GM12878 (cell line): Measurements from ENCODE around the gene SLC17A2.

Experiments used
- BCL3 ChIP-seq: IDR thresholded peaks from 2 replicates; pipeline ENCODE4 v1.6.1; 2011; ENCODE audit warnings: borderline replicate concordance, low read depth, mild to moderate bottlenecking, moderate library complexity, low read length; ENCODE audit not compliant: insufficient read depth, poor library complexity, severe bottlenecking
- CTCF ChIP-seq, 3 experiments: IDR thresholded peaks in 2 of 3; conservative IDR thresholded peaks in 1 of 3; 2 replicates each; pipeline ENCODE4 v1.5.1; 2011; ENCODE audit warnings: low read depth in 3 of 3, low read length in 3 of 3, mild to moderate bottlenecking in 3 of 3, control low read depth in 2 of 3, moderate library complexity in 2 of 3, inconsistent platforms in 1 of 3, mixed read lengths in 1 of 3; ENCODE audit not compliant: control insufficient read depth in 2 of 3, insufficient read depth in 1 of 3; ENCODE audit errors: extremely low read depth in 1 of 3
- ESRRA ChIP-seq: IDR thresholded peaks from 2 replicates; pipeline ENCODE4 v1.6.1; 2012; ENCODE audit warnings: mild to moderate bottlenecking, low read length, improper control_type of control experiment
- FOS ChIP-seq: IDR thresholded peaks from 3 replicates; pipeline ENCODE4 v1.6.1; 2011; ENCODE audit warnings: borderline replicate concordance; ENCODE audit not compliant: insufficient read length; ENCODE audit errors: extremely low read depth
- GABPA ChIP-seq: IDR thresholded peaks from 2 replicates; pipeline ENCODE4 v1.6.1; 2014; ENCODE audit warnings: antibody characterized with exemption, low read depth, mild to moderate bottlenecking, inconsistent platforms
- KDM1A ChIP-seq: fragments of 200-600 bp; sonication (generic); IDR thresholded peaks from 2 replicates; pipeline ENCODE4 v1.6.1; 2016; ENCODE audit warnings: borderline replicate concordance
- MTA3 ChIP-seq: IDR thresholded peaks from 2 replicates; pipeline ENCODE4 v1.6.1; 2012; ENCODE audit warnings: low read length, inconsistent platforms, borderline replicate concordance
- POLR2A ChIP-seq: IDR thresholded peaks from 2 replicates; pipeline ENCODE4 v1.6.1; 2011; ENCODE audit warnings: low read depth, mild to moderate bottlenecking, low read length
- POLR2AphosphoS5 ChIP-seq: IDR thresholded peaks from 2 replicates; pipeline ENCODE4 v1.6.1; 2011; ENCODE audit warnings: mild to moderate bottlenecking, low read length, inconsistent platforms
- SKIL ChIP-seq: fragments of 450-650 bp; IDR thresholded peaks from 2 replicates; pipeline ENCODE4 v1.6.1; 2017; ENCODE audit warnings: mild to moderate bottlenecking, low read depth, inconsistent platforms; ENCODE audit not compliant: poor library complexity, severe bottlenecking
- SP1 ChIP-seq: IDR thresholded peaks from one replicate; pipeline ENCODE4 v1.6.1; 2011; ENCODE audit warnings: low read depth, low read length
- TF ChIP-seq, protein P1 (sequence below): fragments of 450-650 bp; formaldehyde crosslinking; IDR thresholded peaks from 2 replicates; pipeline ENCODE4 v1.5.0; 2022; ENCODE audit warnings: mild to moderate bottlenecking, missing genetic modification characterization

DNA sequence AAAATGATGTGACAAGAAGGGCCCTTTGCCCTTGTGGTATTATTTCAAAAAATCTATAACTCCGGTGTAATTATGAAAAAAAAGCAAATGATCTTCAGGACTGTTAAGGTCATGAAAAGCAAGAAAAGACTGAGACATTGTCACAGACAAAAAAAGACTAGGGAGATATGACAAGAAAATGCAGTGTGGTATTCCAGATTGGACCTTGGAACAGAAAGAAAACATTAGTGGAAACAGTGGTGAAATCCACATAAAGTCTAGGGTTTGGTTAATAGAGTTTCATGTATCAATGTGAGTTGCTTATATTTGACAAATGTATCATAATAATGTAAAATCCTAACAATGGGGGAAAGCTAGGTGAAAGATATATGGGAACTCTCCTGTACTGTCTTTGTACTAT lies 29.6 kb downstream of the SLC17A2 start:
- TF ChIP-seq KDM1A = no peak
- TF ChIP-seq BCL3 = no peak
- TF ChIP-seq, protein P1, sequence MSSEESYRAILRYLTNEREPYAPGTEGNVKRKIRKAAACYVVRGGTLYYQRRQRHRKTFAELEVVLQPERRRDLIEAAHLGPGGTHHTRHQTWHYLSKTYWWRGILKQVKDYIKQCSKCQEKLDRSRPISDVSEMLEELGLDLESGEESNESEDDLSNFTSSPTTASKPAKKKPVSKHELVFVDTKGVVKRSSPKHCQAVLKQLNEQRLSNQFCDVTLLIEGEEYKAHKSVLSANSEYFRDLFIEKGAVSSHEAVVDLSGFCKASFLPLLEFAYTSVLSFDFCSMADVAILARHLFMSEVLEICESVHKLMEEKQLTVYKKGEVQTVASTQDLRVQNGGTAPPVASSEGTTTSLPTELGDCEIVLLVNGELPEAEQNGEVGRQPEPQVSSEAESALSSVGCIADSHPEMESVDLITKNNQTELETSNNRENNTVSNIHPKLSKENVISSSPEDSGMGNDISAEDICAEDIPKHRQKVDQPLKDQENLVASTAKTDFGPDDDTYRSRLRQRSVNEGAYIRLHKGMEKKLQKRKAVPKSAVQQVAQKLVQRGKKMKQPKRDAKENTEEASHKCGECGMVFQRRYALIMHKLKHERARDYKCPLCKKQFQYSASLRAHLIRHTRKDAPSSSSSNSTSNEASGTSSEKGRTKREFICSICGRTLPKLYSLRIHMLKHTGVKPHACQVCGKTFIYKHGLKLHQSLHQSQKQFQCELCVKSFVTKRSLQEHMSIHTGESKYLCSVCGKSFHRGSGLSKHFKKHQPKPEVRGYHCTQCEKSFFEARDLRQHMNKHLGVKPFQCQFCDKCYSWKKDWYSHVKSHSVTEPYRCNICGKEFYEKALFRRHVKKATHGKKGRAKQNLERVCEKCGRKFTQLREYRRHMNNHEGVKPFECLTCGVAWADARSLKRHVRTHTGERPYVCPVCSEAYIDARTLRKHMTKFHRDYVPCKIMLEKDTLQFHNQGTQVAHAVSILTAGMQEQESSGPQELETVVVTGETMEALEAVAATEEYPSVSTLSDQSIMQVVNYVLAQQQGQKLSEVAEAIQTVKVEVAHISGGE (CRISPR knock-in tag) = no peak
- TF ChIP-seq GABPA = no peak
- TF ChIP-seq MTA3 = no peak
- TF ChIP-seq POLR2A = no peak
- TF ChIP-seq CTCF (IDR thresholded peaks at IDR 0.05 in 2 of 3, conservative IDR thresholded peaks at IDR 0.05 in 1 of 3; ENCODE audit: control insufficient read depth in 2 of 3, extremely low read depth in 1 of 3, insufficient read depth in 1 of 3, low read depth in 3 of 3, low read length in 3 of 3) = no peak
- no peak for TF ChIP-seq POLR2AphosphoS5
- no peak for TF ChIP-seq SP1
- TF ChIP-seq SKIL = no peak
- no peak for TF ChIP-seq ESRRA
- TF ChIP-seq FOS = no peak
